HepG2 (cell line): ENCODE data around the gene NFIC. TPM values are rescaled to one million over a fixed set of nuclear protein-coding genes. Genes with fewer than 3 reads are reported as not detected.

ENCODE experiments used
- ELF3 ChIP-seq: IDR thresholded peaks from 2 replicates; pipeline ENCODE4 v1.6.1; 2016; ENCODE audit warnings: missing genetic modification reagents, missing compliant biosample characterization
- ZNF10 ChIP-seq: sonication (generic); formaldehyde crosslinking; IDR thresholded peaks from 2 replicates; pipeline ENCODE4 v1.4.0; 2020; ENCODE audit warnings: mild to moderate bottlenecking, low read depth, missing genetic modification reagents, borderline replicate concordance
- ZNF318 ChIP-seq: sonication (generic); formaldehyde crosslinking; IDR thresholded peaks from 2 replicates; pipeline ENCODE4 v1.4.0; 2020; ENCODE audit warnings: mild to moderate bottlenecking, missing genetic modification reagents
- ZNF460 ChIP-seq: sonication (generic); formaldehyde crosslinking; IDR thresholded peaks from 2 replicates; pipeline ENCODE4 v1.5.1; 2020; ENCODE audit warnings: missing genetic modification reagents, mild to moderate bottlenecking, borderline replicate concordance
- ZNF562 ChIP-seq: sonication (generic); formaldehyde crosslinking; IDR thresholded peaks from 2 replicates; pipeline ENCODE4 v1.8.0; 2022; ENCODE audit warnings: missing genetic modification reagents, borderline replicate concordance
- ZNF609 ChIP-seq: sonication (generic); formaldehyde crosslinking; IDR thresholded peaks from 2 replicates; pipeline ENCODE4 v1.4.0; 2020; ENCODE audit warnings: mild to moderate bottlenecking, missing genetic modification reagents, borderline replicate concordance
- polyA plus RNA-seq, 8 experiments: library from polyadenylated mRNA; depleted of rRNA in 3 of 8; stranded (reverse) in 7 of 8; unstranded in 1 of 8; fragments of >200 nt; fragmentation: Illumina TruSeq in 4 of 8; extraction: Trizol in 4 of 8; gene quantifications; 2 replicates each; pipeline versions ENCODE4 v1.2.1 to v1.2.3, GENCODE V29; 2011 to 2016; ENCODE audit warnings: low read depth in 4 of 8, missing spikeins in 1 of 8, mixed read lengths in 1 of 8; ENCODE audit not compliant: insufficient read depth in 1 of 8
- total RNA-seq, 5 experiments: library from RNA; depleted of rRNA; stranded (reverse); fragments of >200 nt; fragmentation: Illumina TruSeq; extraction: Trizol; gene quantifications; 2 replicates each; pipeline ENCODE4 v1.2.3, GENCODE V29; 2016; ENCODE audit warnings: low read depth in 1 of 5

NFIC gene
- total and polyA plus RNA-seq, 2 of the 13 experiments (the other 11 are each of a cell fraction or from before 2014, with no cell fraction given): 1.3 to 2.5 TPM

GRCh38 chr19:3507371-3508120, 141.2 kb downstream of the NFIC start (continued):
- TF ChIP-seq ZNF318 (CRISPR knock-in tag) (no peak), ZNF609 (0 out of 2 replicates have a peak, but pooled peaks have one; percentile 10), ELF3 (CRISPR knock-in tag) (no peak), ZNF460 (CRISPR knock-in tag) (no peak), ZNF10 (no peak), ZNF562 (CRISPR knock-in tag) (no peak)
